CD1c-positive myeloid dendritic cell (primary cell): Measurements from ENCODE around the gene BCL2.

Experiments used
- DNase-seq: peaks from one replicate; pipeline ENCODE4 v3.0.0-alpha.2; 2016; ENCODE audit errors: extremely low spot score

The BCL2 gene

DNA sequence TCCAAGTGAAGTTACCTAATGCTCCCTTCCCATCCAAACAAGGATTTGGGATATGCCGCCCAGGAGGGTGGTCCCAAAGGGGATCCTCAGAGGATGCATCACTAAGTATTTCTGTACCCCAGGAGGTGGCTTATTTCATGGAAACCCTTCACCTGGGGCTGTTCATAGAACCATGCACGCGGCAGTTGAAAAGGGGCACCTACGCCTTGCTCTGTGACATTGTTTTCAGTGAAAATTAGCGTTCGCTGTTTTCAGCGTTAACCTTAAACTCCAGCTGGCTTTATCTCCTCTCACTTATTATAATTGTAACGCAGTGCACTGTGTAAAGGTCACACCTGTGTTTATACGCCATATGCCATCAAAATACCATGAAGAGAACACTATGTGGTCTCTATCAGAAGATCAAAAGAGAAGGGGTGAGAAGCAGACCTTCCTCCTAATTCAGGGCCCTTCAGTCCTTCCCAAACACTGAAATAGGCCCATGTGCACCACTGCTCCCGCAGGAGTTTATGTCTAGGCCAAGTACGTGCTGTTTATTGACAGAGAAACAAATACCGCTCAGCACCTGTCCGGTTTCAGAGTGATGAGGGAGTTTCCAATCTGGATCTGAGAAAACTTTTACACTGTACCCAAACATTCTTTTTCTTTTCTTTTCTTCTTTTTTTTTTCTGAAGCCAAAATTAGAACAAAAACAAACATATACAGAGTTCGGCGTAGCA, 162.1 kb downstream of the BCL2 start:
- no peak for DNase-seq

DNA sequence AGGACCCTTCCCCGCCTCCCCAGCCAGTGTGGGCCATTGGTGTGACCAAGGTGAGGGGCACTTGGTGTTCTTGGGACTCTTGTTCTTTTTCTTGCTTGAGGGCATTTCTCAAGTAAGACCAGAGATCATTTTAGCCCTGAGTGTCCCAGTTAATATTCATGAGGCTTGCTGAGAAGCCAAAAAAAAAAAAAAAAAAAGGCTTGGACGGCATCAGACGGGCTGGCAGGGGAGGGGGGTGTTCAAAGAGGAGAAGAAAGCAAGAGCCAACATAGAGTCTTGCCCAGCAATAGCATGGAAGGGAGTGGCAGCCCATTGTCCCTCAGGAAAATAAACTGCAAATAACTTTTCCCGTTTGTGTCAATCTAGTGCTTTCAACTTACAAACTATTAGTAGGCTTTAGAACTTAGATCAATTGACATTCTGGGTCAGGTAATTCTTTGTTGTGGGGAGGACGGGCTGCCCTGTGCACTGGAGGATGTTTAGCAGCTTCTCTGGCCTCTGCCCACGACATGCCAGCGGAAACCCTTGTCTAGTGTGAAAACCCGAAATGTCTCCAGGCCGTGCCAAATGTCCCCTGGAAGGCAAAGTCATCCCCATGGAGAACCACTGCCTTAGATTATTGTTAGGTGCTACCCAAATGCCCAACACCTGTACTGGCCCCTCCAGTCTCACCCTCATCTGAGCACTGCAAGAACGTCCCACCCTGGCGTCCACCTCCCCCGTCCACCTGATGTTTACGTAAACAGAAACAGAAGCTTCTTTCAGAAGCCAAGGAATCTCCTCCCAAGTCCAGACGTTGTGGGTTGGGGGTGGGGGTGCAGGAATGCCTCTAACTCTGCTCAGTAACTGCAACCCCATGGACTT, 163.4 kb downstream of the BCL2 start:
- DNase-seq = no peak

DNA sequence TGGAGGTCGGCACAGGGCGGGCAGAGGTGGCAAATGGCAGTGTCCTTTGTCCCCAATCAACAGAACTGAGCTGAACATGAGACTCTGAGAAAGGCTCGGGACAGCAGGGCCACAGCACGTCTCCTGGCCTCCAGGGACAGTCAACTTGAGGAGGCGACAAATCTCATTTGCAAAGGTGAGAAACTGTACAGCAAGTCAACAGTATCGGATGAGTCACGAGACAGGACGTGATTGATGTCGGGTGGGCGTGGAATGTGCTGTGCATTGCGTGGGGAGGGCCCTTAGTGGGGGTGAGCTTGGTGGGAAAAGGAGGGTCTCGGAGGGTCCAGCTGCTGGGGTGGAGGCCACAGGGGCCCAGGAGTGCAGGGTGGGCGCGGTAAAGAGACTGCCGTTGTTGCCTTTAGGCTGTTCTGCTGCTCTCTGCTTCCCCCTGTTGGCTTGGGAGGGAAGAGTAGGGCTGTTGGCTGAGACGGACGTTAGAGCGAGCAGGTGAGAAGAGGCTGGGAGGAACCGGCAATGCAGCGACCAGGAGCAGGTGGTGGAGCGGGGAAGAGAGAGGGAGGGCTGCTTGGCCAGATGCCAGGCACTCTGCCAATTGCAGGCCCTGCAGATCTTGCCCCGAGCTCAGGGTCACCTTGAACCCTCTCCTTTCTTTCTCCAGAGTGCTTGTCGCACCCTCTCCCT, 164.3 kb downstream of the BCL2 start:
- DNase-seq = peak; percentile 69

DNA sequence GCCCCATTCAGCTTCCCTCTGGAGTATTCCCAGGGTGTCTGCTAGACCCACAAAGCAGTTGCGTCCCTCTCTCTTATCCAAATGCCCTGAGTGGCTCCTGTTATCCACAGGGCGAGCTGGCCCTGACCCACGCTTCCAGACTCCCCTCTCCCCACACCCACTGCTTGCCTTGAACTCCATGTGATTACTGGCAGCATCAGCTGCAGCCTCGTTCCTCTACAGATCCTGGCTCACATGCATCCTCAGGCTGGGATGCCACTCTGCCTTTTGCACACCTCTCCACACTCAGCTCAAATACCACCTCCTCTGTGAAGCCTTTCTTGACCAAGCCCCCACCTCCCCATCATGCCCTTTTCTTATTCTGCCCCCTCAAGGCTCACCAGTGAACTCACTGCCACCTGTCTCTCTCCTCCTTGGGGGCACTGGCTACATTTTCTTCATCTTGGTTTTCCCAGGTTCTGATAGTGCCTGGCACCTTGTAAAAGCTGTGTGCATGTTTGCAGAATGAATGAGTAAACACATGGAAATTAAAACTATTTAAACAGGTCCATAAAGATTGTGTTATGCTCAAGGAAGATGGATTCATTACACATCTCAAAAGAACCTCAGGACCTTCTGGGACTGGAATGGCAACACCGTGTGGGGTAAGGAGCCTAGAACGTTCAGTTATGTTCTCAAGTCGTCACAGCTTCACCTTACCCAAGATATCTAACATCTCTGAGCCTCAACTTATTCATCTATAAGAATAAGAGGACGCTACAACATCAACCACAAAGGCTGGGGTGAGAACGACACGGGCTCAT, 165.0 kb downstream of the BCL2 start:
- no peak for DNase-seq

DNA sequence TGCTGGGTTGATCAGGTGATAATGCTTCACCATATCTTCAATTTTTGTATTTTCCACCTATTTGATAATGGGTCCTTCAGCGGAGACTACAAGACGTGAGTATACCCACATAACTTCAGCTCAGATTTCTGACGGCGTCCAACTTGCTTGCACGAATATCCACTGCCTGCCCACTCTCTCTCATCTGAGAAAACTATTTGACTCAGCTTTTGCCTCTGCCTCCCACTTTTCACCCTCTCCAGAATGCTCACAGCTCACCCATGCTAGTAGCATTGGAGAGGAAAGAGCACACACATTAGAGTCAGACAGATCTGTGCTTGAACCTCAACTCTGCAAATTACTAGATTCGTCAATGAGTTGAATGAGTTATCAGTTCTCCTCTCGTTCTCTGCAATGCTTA, 166.8 kb downstream of the BCL2 start:
- DNase-seq = no peak

DNA sequence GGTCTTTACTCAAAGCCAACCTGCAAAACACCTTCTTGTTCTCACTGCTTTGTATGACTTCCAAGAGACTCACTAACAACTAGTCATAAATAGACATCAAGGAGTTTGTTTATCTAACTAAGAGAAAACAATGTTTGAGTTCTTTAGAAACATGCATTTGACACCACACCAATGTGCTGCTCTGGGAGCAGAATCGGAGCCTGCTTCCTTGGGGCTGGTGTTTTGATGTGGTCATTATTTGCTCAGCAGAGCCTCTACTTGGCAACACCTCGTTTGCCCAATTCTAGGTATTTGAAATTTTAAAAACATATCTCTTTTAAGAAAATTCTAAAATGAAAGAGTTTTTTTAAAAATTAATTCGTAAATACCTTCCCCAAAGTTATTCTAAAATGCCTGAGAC, 167.5 kb downstream of the BCL2 start:
- no peak for DNase-seq

DNA sequence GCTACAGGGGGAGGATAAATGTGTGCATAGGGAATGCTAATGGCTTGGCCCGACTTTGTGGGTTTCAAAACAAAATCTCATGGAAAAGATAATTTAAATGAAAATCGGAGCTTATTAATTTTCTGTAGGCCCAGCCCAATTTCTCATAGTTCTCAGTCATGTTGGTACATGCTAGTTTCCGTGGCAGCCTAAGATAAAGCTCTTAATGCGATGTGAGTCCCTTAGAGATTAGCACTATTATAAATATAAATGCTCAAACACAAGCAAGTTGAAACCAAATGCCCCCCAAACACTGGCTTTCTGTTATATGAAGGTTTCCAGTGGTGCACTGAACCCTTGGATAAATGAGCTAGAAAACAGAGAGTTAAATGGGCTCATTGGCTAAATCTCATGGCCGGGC, 168.0 kb downstream of the BCL2 start:
- DNase-seq = no peak

DNA sequence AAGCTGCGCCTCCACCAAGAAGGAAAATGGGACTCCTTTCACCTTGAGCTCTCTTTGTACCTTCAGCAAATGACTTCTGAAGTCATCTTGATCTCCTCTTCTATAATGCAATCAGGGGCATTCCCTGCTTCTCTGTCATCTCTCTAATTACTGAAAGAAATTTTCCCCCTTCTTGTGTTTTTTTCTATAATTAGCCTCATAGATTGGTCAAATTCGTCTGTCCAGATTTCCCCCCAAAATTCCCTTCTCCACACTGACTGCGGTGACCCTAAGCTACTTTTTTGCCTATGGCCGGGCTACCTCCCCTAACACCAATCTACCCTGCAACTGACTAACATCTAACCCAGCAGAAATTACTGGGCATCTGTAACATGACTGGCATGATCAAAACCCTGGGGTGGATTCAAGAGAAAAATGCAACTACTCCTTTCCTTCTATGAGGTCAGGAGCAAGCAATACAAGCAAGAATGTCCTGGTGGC, 168.6 kb downstream of the BCL2 start:
- no peak for DNase-seq

DNA sequence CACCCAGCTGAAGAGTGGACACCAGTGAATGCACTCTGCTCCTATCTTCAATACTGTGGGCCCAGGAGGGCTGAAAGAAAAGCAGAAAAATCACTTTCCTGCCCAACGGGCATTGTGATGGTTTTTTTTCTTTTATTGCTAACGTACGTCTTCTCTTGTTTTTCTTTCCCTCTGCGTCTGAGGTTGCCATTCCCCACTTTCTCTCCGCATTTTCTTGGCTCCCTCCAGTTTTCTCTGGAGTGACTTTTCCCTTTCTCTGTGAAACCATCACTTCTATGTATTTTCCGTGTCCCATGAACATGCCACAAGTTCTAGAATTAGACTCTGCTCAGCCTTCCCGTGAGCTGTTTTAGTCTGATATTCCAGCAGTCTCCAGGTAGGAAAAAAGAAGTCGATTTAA, 169.2 kb downstream of the BCL2 start:
- no peak for DNase-seq

DNA sequence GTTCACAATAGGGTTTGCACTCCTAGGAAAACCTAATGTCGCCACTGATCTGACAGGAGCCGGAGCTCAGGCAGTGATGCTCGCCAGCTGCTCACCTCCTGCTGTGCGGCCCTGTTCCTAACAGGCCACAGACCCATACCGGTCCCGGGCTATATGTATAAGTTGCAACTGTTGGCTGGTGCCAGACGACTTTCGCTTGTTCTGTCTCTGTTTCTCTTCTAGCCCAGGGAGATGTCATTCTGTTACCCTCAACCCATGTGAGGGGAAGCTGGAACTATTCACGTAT, 170.3 kb downstream of the BCL2 start:
- no peak for DNase-seq

DNA sequence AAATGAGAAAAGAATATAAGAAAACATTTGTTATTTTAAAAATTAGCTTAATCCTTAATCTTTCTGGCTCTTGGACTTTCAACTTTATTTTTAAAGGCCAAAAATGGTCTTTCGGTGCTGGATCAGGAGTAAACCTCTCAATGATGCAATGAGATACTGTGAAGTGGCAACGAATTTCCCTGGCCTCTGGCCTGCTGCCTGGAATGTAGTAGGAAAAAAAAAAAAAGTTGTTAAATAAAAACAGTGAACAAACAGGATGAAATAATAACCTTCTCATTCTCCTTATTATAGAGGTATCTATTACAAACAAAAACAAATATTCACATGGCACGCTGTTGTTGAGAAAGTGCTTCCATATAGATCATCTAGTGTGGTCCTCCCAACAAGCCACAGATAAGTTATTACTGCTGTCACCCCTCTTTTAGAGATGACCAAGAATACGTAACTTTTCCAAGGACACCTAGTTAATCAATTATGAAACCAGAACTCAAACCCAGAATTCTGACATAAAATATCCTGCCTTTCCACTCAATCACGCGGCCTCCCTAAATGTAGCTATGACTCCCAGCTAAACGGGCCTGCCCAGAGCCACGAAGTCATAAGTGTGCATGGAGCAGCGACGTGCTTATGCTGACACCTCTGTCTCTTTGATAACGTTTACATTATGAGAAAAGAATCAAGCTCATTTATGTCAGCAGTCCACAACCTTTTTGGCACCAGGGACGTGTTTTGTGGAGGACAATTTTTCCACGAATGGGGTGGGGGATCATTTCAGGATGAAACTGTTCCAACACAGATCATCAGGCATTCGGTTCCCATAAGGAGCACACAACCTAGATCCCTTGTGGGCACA, 170.9 kb downstream of the BCL2 start:
- DNase-seq = no peak

DNA sequence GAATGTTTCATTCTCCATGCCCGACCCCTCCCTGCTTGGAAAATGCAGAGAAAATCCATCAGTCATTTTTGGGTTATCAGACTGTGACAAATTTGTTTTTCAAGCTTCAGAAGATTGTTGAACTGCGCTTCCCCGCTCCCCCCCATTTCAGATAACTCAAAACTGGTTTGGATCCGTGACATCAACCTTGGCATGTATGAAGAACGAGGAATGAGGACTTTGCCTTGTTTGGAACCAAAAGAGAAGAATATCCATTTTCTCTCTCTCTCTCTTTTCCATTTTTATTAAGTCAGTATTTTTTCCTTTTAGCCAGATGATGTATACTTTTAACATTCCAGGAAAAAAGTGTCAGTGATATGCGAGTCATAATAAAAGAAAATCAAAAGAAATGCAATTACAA, 171.6 kb downstream of the BCL2 start:
- no peak for DNase-seq

DNA sequence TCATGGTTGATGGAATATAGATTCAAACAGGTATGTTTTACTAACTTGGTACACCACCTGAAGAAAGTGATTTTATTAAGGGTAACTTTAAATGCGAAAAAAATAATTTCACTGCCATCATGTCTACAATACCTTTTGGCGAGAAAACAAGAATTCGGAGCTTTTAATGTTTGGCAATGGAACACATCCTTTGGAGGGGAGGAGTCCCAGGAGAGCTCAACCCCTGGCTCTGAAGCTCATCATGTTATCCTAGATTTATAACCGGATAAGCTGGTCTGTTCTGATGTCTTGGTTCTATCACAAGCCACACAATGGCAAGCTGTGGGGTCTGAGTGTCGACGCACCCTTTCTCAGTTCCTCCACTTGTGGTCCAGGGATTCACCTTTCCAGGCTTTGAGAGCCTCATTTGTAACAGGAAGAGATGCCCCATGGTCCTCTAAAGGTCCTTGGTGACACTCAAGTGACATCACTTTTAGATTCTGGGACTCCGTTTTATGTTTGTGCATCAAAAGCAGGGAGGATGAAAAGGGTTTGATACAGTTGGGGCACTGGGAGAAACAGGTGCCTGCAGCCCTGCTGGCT, 172.7 kb downstream of the BCL2 start:
- no peak for DNase-seq

DNA sequence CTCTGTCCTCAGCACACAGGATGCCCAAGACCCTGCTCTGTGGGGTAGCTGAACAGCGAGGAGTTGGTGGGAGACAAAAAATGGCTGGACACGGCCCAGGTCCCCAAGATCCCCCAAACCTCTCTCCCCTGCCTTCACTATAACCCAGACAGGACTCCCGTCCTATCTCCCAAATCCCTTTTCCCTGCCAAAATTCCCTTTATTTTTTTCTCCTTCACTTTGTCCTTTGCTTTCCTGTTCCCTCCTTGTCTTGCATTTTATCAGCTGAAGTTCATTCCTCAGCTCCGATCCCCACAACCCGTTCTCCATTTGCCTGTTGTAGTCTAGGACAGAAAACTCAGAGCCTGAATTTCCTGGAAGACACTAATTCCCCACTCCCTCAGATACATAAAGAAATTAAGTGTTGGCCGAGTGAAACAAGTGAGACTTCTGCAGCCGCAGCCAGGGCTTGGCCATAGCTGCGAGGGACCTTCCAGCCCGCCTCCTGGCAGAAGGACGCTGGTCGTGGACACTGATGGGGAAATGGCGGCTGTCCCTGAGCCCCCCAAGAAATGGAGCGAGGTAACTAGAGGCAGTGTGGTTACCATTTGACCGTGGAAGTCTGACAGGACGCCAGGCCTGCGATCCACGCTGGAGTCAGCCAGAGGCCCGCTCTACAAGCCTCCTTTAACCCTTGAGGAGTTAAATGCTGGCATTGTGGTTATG, 173.6 kb downstream of the BCL2 start:
- DNase-seq = no peak

DNA sequence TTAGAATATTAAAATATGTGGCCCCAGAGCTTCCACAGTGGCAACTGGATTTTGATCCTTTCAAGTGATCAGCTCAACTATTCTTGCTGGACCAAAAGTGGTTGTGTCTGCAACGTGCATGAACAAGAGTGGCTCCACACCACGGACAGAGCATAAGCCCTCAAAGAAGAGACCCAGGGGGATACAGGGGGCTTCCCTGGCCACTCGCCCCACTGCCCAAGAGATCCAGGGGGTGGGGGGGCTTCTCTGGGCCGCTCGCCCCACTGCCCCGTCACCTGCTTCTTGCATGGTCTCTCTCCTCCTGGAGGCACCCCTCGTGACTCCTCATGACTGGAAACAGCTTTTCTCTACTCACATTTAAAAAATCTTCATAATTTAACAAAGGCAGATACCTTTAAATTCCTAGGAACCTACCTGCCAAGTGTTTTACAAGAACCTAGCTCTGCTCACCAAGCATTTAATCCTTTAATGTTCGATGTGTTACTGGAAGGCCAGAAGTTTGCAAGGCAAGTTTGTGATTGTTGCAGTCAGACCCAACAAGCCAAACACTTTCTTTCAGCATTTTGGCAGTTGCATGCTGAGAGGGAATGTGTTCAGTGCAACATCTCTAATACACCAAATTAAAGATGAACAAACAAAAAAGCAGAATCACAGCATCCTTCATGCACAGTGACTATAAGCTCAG, 174.3 kb downstream of the BCL2 start:
- DNase-seq = no peak

DNA sequence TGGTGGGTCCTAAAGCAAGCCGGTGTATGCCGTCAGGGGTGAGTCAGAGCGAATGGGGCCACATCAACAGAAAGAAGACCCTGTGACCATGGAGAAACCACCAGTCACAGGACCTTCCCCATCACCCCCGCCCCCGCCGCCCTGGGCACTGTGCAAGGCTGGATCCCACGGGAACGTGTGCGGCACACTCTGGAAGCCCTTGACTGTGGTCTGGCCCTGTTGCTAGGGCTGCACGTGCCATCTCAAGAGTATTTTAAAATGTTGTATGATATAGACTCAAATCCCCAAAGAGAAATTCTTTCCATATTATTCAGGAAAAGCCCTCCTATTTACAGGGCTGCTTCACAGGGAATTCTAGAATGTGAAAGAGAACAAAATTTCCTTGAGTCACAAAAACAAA, 174.8 kb downstream of the BCL2 start:
- DNase-seq = no peak

DNA sequence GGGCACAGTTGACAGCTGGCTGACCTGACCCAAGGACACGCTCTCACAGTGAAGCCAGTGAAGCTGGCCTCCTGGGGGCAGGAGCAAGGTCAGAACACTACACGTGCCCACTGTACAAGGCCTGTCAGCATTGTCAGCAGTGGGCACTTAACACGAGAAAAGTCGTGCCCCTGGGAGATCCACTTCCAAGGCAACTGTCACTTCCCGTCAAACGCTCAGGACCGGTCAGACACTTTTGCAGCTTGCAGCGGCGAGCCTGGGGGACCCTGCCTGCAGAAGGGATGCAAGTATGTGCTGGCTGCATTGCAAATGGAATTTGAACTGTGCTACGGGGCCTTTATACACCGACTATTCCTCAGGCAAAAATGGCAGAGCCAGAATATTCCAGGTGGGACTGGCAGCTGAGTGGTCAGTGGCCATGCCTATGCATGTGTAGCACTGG, 176.2 kb downstream of the BCL2 start:
- DNase-seq = no peak

DNA sequence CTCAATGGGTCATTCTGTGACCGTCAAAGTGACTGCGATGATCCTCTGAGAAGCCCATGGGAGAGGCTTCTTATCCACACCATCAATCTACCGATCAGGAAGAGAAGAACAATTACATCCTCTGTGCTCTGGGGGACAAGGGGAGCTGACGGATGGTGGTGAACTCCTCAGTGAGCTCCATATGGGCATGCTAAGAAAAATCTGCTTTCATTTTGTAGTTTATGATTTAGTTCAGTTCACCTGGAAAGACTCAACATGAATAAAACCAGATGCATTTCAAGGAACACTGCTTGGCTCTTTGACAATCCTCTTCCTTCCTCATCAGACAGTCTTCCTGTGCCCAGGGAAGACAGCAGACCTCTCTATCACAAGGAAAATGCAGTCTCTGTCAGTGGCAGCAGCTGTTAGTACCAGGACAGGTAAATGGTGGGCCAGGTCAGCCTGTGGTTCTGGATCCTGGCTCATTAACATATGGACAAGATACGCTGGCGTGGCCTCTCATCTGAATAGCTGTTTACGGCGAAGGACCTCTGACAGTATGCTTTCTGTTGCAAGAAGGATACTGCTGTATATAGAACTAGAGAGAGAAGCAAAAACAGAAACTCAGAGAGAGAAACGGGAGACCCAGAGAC, 176.9 kb downstream of the BCL2 start:
- DNase-seq = no peak

DNA sequence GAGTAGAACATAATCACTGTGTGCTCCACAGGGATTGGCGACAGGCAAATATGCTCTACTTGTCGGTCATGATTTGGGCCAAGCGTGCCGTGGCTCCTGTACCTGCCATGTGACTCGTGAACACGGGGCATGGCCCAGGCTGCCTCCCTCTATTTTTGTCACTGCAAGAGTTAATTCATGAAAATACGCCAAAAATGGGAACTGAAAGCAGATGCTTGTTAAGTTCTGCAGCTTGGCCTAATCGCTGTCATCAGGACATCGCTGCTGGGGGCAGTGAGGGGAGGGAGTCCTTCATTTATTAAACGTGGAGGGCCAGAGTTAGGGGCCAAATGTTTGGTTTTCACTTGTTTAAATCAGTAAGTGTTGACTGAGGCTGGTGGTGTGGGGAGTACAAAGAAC, 177.8 kb downstream of the BCL2 start:
- peak; percentile 71 for DNase-seq
